ENCODE results near the gene FBXO22.

- TF ChIP-seq CTCF (conservative IDR thresholded peaks at IDR 0.05; ENCODE audit: low read depth, low read length) (peak; percentile 39), EZH2 (IDR thresholded peaks at IDR 0.05; ENCODE audit: low read length, unreplicated experiment) (no peak), EZH2phosphoT487 (IDR thresholded peaks at IDR 0.05; ENCODE audit: borderline replicate concordance, low read length) (no peak)
Observed at GRCh38 chr15:75928680-75929608, 25.3 kb downstream of the FBXO22 start.
